ENCODE measurements around the gene GJB3. TPM values are rescaled to one million over a fixed set of nuclear protein-coding genes. Genes with fewer than 3 reads are reported as not detected.

GJB3 gene
- total RNA-seq, 1 donor, result not detected

DNA sequence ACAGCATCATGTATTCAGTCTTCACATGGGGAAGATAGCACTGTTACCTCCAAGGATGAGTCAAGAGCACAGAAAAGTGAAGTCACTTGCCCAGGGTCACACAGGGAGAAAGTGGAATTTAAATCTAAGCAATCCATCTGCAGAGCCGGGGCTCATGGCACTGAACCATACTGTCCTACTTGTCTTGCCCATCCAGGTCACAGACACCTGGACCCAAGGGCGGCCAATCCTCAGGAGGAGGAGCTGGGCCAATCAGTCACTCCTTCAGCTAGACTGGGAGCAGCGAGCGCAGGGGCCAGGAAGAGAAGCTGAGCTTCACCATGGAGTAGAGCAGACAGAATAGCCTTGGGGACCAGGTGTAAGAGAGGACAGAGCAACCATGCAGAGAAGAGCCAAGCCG lies 35.3 kb upstream of the GJB3 start:
- Histone ChIP-seq H3K27me3 (ENCODE audit: insufficient read depth, low read length) (no peaks in the 10 kb centered on the region), H2AFZ (ENCODE audit: low read length) (no peak overlapping the region), H3K4me2 (ENCODE audit: insufficient read depth, low read length) (no peak overlapping the region), H3K27ac (ENCODE audit: low read depth, low read length) (no peak overlapping the region), H3K79me2 (ENCODE audit: insufficient read depth, low read length) (no peaks in the 10 kb centered on the region), H3K9me3 (ENCODE audit: low read depth, low read length) (no peaks in the 10 kb centered on the region), H3K36me3 (ENCODE audit: insufficient read depth, low read length) (no peaks in the 10 kb centered on the region), H3K4me1 (ENCODE audit: insufficient read depth, low read length) (no peaks in the 10 kb centered on the region), H4K20me1 (ENCODE audit: insufficient read depth, low read length) (no peaks in the 10 kb centered on the region), H3K4me3 (ENCODE audit: insufficient read depth, low read length) (no peak overlapping the region)
- DNase-seq (ENCODE audit: insufficient read length, low spot score, missing footprints), result no peak
- no peak for TF ChIP-seq CTCF (IDR thresholded peaks at IDR 0.05; ENCODE audit: extremely low read depth, low read depth, low read length)

- H3K79me2 ChIP-seq (ENCODE audit: insufficient read depth, low read length), result no peaks in the 10 kb centered on the region
- no peaks in the 10 kb centered on the region for H3K9me3 ChIP-seq (ENCODE audit: low read depth, low read length)
- H2AFZ ChIP-seq (ENCODE audit: low read length), result no peak overlapping the region
- DNase-seq (ENCODE audit: insufficient read length, low spot score, missing footprints), result no peak
- no peak overlapping the region for H3K4me3 ChIP-seq (ENCODE audit: insufficient read depth, low read length)
- no peak overlapping the region for H3K27ac ChIP-seq (ENCODE audit: low read depth, low read length)
- no peaks in the 10 kb centered on the region for H3K27me3 ChIP-seq (ENCODE audit: insufficient read depth, low read length)
- H4K20me1 ChIP-seq (ENCODE audit: insufficient read depth, low read length), result no peaks in the 10 kb centered on the region
- no peaks in the 10 kb centered on the region for H3K4me1 ChIP-seq (ENCODE audit: insufficient read depth, low read length)
- no peak for TF ChIP-seq CTCF (IDR thresholded peaks at IDR 0.05; ENCODE audit: extremely low read depth, low read depth, low read length)
- H3K36me3 ChIP-seq (ENCODE audit: insufficient read depth, low read length), result no peaks in the 10 kb centered on the region
- no peak overlapping the region for H3K4me2 ChIP-seq (ENCODE audit: insufficient read depth, low read length)
These were observed 34.9 kb upstream of the GJB3 start for GRCh38 chr1:34746101-34746500.

DNA sequence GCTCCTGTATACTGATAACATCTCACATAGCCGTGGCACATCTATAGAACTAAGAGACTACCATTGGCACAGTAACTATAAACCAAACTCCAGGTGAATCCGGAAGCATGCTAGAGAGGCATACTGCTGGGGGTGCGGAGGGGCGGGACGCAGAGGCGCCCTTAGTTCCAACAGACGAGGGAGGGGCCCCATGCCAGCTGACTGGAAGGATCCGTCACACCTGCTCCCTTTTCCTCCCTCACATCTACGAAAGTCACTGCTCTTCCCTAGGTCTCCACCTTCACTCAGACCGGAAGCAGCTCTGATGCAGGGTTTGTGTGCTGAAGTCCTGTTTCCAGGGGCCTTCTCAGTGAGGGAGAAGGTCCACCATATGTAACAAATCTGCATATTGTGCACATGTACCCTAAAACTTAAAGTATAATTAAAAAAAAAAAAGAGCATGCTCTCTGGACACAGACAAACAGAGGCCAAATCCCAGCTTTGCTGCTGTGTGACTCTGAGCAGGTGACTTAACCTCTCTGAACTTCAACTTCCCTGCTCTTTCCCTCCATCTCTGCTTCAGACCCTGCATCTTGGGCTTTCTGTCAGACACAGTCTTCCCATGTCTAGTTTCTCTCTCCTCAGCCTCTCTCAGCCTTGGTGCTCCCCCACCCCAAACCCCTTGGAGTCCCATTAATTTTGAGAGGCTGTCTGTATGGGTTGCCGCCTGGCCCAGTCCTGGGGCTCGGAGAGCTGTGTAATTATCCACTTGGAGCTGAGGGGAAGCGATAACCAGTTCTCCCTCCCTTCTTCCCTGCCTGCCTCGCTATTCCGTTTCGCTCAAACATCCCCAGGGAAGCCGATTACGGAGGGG lies 34.0 kb upstream of the GJB3 start:
- Histone ChIP-seq H3K27ac (ENCODE audit: low read depth, low read length) (no peak overlapping the region), H2AFZ (ENCODE audit: low read length) (no peak overlapping the region), H3K27me3 (ENCODE audit: insufficient read depth, low read length) (no peaks in the 10 kb centered on the region), H3K4me1 (ENCODE audit: insufficient read depth, low read length) (no peaks in the 10 kb centered on the region), H4K20me1 (ENCODE audit: insufficient read depth, low read length) (no peaks in the 10 kb centered on the region), H3K9me3 (ENCODE audit: low read depth, low read length) (no peaks in the 10 kb centered on the region), H3K4me2 (ENCODE audit: insufficient read depth, low read length) (no peak overlapping the region), H3K36me3 (ENCODE audit: insufficient read depth, low read length) (no peaks in the 10 kb centered on the region), H3K4me3 (ENCODE audit: insufficient read depth, low read length) (no peak overlapping the region), H3K79me2 (ENCODE audit: insufficient read depth, low read length) (no peaks in the 10 kb centered on the region)
- no peak for DNase-seq (ENCODE audit: insufficient read length, low spot score, missing footprints)
- TF ChIP-seq CTCF (IDR thresholded peaks at IDR 0.05; ENCODE audit: extremely low read depth, low read depth, low read length), result no peak

DNA sequence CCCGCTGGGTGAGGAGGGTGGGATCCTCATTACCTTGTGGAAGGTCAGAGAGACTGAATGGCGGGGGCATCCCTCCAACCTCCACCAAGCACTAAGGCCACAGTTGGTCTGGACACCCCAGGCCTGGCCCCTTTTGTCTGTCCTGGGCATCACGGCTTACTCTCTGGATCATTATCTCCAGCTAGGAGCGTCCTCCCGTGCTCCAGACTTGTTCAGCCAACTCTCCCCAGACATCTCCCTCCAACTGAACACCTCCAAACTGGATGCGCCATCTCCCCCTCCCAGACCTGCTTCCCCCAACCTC lies 33.4 kb upstream of the GJB3 start:
- Histone ChIP-seq H3K36me3 (ENCODE audit: insufficient read depth, low read length) (no peaks in the 10 kb centered on the region), H3K79me2 (ENCODE audit: insufficient read depth, low read length) (no peaks in the 10 kb centered on the region), H3K27me3 (ENCODE audit: insufficient read depth, low read length) (no peaks in the 10 kb centered on the region), H3K9me3 (ENCODE audit: low read depth, low read length) (no peaks in the 10 kb centered on the region), H3K4me1 (ENCODE audit: insufficient read depth, low read length) (no peaks in the 10 kb centered on the region), H3K4me2 (ENCODE audit: insufficient read depth, low read length) (no peak overlapping the region), H4K20me1 (ENCODE audit: insufficient read depth, low read length) (no peaks in the 10 kb centered on the region), H2AFZ (ENCODE audit: low read length) (no peak overlapping the region), H3K4me3 (ENCODE audit: insufficient read depth, low read length) (no peak overlapping the region), H3K27ac (ENCODE audit: low read depth, low read length) (no peak overlapping the region)
- DNase-seq (ENCODE audit: insufficient read length, low spot score, missing footprints), result no peak
- no peak for TF ChIP-seq CTCF (IDR thresholded peaks at IDR 0.05; ENCODE audit: extremely low read depth, low read depth, low read length)
